Measurements from ENCODE around the gene PAF1. TPM values are rescaled to one million over a fixed set of nuclear protein-coding genes. Genes with fewer than 3 reads are reported as not detected.

The PAF1 gene
- total and polyA plus RNA-seq, 2 of the 13 experiments (the other 11 are each of a cell fraction or from before 2014, with no cell fraction given), result 30.2 to 31.1 TPM

DNA sequence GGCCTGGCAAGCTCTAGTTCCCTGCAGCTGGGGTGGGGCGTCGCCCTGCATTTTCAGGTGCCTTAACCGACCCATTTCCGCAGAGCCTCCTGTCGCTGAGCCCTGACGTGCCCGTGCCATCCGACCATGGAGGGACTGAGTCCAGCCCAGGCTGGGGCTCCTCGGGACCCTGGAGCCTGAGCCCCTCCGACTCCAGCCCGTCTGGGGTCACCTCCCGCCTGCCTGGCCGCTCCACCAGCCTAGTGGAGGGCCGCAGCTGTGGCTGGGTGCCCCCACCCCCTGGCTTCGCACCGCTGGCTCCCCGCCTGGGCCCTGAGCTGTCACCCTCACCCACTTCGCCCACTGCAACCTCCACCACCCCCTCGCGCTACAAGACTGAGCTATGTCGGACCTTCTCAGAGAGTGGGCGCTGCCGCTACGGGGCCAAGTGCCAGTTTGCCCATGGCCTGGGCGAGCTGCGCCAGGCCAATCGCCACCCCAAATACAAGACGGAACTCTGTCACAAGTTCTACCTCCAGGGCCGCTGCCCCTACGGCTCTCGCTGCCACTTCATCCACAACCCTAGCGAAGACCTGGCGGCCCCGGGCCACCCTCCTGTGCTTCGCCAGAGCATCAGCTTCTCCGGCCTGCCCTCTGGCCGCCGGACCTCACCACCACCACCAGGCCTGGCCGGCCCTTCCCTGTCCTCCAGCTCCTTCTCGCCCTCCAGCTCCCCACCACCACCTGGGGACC is 16.9 kb upstream of the PAF1 start (continued):
- TF ChIP-seq, protein P1, sequence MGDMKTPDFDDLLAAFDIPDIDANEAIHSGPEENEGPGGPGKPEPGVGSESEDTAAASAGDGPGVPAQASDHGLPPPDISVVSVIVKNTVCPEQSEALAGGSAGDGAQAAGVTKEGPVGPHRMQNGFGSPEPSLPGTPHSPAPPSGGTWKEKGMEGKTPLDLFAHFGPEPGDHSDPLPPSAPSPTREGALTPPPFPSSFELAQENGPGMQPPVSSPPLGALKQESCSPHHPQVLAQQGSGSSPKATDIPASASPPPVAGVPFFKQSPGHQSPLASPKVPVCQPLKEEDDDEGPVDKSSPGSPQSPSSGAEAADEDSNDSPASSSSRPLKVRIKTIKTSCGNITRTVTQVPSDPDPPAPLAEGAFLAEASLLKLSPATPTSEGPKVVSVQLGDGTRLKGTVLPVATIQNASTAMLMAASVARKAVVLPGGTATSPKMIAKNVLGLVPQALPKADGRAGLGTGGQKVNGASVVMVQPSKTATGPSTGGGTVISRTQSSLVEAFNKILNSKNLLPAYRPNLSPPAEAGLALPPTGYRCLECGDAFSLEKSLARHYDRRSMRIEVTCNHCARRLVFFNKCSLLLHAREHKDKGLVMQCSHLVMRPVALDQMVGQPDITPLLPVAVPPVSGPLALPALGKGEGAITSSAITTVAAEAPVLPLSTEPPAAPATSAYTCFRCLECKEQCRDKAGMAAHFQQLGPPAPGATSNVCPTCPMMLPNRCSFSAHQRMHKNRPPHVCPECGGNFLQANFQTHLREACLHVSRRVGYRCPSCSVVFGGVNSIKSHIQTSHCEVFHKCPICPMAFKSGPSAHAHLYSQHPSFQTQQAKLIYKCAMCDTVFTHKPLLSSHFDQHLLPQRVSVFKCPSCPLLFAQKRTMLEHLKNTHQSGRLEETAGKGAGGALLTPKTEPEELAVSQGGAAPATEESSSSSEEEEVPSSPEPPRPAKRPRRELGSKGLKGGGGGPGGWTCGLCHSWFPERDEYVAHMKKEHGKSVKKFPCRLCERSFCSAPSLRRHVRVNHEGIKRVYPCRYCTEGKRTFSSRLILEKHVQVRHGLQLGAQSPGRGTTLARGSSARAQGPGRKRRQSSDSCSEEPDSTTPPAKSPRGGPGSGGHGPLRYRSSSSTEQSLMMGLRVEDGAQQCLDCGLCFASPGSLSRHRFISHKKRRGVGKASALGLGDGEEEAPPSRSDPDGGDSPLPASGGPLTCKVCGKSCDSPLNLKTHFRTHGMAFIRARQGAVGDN (CRISPR knock-in tag; IDR thresholded peaks at IDR 0.05), result peak; percentile 76
- TF ChIP-seq PHF21A (CRISPR knock-in tag; IDR thresholded peaks at IDR 0.05) (no peak), ZNF414 (CRISPR knock-in tag; IDR thresholded peaks at IDR 0.05) (0 out of 2 replicates have a peak, but pooled peaks have one; percentile 65), HNRNPK (IDR thresholded peaks at IDR 0.05; ENCODE audit: low read depth, low read length, poor library complexity, severe bottlenecking) (peak; percentile 39), ZNF782 (CRISPR knock-in tag; IDR thresholded peaks at IDR 0.05; ENCODE audit: borderline replicate concordance) (no peak), KDM4B (CRISPR knock-in tag; IDR thresholded peaks at IDR 0.05) (no peak), ZNF772 (CRISPR knock-in tag; IDR thresholded peaks at IDR 0.05) (no peak), KMT2B (CRISPR knock-in tag; IDR thresholded peaks at IDR 0.05) (no peak), ZNF644 (CRISPR knock-in tag; IDR thresholded peaks at IDR 0.05; ENCODE audit: low read depth) (no peak), CHD2 (IDR thresholded peaks at IDR 0.05; ENCODE audit: low read depth, low read length) (no peak), SPEN (CRISPR knock-in tag; IDR thresholded peaks at IDR 0.05; ENCODE audit: low read depth) (peak; percentile 45; the same call in 1 of the 2 replicates), ZNF605 (CRISPR knock-in tag; IDR thresholded peaks at IDR 0.05) (peak; percentile 32; the same call in 1 of the 2 replicates), ZSCAN21 (CRISPR knock-in tag; IDR thresholded peaks at IDR 0.05; ENCODE audit: borderline replicate concordance) (0 out of 2 replicates have a peak, but pooled peaks have one; percentile 23), RBM39 (IDR thresholded peaks at IDR 0.05; ENCODE audit: low read depth, low read length, poor library complexity, severe bottlenecking) (peak; percentile 19), HIC2 (CRISPR knock-in tag; IDR thresholded peaks at IDR 0.05; ENCODE audit: low read depth) (no peak; the same call in 1 of the 2 replicates), ZNF607 (CRISPR knock-in tag; IDR thresholded peaks at IDR 0.05; ENCODE audit: borderline replicate concordance) (0 out of 2 replicates have a peak, but pooled peaks have one; percentile 17)
- TF ChIP-seq, protein P2, sequence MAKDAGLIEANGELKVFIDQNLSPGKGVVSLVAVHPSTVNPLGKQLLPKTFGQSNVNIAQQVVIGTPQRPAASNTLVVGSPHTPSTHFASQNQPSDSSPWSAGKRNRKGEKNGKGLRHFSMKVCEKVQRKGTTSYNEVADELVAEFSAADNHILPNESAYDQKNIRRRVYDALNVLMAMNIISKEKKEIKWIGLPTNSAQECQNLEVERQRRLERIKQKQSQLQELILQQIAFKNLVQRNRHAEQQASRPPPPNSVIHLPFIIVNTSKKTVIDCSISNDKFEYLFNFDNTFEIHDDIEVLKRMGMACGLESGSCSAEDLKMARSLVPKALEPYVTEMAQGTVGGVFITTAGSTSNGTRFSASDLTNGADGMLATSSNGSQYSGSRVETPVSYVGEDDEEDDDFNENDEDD (CRISPR knock-in tag; IDR thresholded peaks at IDR 0.05; ENCODE audit: borderline replicate concordance), result no peak
- TF ChIP-seq, protein P3, sequence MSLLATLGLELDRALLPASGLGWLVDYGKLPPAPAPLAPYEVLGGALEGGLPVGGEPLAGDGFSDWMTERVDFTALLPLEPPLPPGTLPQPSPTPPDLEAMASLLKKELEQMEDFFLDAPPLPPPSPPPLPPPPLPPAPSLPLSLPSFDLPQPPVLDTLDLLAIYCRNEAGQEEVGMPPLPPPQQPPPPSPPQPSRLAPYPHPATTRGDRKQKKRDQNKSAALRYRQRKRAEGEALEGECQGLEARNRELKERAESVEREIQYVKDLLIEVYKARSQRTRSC (CRISPR knock-in tag; IDR thresholded peaks at IDR 0.05; ENCODE audit: low read depth), result no peak

Measured in HepG2 (cell line).